HG03095 (cell line): Measurements from ENCODE around the gene HEXB.
"Not testable (repeated sequence)": the region's sequence is repeated elsewhere in the genome, so short reads cannot be mapped to it uniquely, and the experiment has no call there.

Source experiments
- ATAC-seq: cut with Tn5 transposase; IDR thresholded peaks from one replicate; pipeline ENCODE4 v1.9.1; 2021; ENCODE audit warnings: moderate library complexity; ENCODE audit not compliant: unreplicated experiment

HEXB gene

DNA sequence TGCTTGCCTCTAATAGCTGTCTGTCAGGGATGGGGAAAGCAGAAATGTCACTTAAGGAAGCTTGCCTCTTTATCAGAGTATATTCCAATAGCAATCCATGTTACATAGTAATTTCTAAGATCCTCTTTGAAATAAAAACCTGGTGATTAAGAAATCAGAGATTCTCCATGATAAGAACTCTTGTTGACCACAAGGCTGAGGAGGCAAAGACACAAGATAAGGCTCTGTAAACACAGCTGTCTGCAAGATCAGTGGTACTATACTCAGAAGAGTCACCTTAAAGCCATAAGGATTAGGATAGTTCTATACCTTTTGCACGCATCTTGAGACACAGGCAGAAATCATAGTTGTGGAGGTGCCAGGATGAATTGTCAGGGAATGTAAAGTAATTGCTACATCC, 40.3 kb downstream of the HEXB start:
- no peak for ATAC-seq

- no peak for ATAC-seq
Observed at GRCh38 chr5:74736759-74737158, 51.7 kb downstream of the HEXB start.

- ATAC-seq, result no peak
Observed at GRCh38 chr5:74738406-74738805, 53.4 kb downstream of the HEXB start.

GRCh38 chr5:74748742-74749141, 63.7 kb downstream of the HEXB start:
- not testable (repeated sequence) for ATAC-seq

DNA sequence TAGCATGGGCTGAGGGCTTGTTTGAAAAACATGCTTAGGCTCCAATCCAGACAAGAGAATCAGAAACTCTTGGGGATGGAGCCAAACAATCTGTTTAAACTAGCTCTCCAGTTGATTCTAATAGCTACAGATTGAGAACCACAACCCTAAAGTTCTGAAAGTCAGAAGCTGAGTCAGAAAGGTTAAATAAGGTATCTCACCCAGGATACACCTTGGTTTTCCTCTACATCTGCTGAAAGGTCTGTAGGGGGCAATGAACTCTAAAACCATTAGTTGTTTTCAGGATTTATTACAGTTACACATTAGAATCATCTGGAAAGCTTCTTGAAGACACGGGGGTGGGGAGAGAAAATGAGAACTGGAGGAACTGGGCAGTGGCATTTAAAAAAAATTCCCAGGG, 76.2 kb downstream of the HEXB start:
- ATAC-seq, result no peak

DNA sequence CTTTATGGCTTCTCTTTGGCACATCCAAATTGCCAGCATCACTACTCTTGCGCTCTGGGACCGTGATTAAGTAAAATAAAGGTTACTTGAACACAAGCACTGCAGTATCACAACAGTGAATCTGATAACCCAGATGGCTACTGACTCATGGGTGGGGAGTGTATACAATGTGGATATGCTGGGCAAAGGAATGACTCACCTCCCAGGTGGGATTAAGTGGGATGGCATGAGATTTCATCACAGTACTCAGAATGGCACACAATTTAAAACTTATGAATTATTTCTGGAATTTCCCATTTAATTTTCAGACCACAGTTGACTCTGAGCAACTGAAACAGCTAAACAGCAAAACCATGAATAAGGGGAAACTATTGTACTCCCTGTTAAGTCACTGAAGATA, 77.6 kb downstream of the HEXB start:
- ATAC-seq, result no peak

DNA sequence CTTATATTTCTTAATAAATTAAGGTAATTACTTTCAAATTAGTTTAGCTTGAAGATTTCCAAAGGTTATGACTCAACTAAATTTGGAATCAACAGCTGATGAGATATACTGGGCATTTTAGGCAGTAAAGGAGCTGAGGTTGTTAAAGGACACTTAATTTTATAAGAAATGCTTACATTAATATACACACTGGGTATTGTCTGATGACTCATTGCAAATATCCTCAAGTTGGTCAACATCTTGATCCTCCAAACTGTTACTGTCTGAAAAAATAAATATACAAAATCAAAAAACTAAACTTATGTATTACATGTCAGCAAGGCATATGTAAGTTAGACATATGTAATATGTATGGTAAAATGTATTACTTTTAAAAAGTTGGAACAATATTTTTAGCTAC, 78.5 kb downstream of the HEXB start:
- no peak for ATAC-seq

GRCh38 chr5:74765201-74765600, 80.2 kb downstream of the HEXB start:
- no peak for ATAC-seq

DNA sequence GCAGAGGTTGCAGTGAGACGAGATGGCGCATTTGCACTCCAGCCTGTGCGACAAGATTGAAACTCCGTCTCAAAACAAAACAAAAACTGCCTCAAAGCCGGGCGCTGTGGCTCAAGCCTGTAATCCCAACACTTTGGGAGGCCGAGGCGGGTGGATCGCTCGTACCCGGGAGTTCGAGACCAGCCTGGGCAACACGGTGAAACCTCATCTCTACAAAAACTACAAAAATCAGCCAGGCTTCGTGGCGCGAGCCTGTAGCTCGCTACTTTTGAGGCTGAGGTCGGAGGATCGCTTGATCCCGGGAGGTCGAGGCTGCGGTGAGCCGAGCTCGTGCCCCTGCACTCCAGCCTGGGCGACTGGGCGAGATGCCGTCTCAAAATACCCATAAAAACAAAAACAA, 80.9 kb downstream of the HEXB start:
- ATAC-seq, result no peak

DNA sequence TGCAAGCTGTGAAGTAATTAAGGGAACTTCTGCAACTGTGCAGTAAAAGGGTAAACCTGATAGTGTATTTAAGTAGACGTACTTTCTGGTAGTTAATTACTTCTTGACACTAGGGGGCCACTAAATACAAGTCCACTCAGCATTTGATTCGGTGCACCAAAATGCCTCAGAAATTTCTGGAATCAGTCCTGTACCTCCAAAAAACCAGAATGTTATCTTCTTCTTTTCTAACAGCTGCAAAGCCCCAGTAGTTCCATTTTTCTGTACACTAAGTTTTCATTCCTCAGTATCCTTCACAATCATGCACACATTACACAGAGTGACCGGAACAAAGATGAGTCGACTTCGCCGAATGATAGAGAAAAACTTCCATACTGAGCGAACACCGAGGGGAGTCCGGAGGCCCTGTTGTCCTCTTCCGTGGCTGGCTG, 81.4 kb downstream of the HEXB start:
- peak; percentile 28 for ATAC-seq

GRCh38 chr5:74766849-74767578, 82.0 kb downstream of the HEXB start, which contains the start of the genes GFM2 and NSA2:
TSS of gene GFM2 (minus strand) at chr5:74767117. CDS start at chr5:74763742, 3,375 bp downstream.
TSS of gene NSA2 (plus strand) at chr5:74767249. CDS start at chr5:74767361, 112 bp downstream.
- ATAC-seq, result peak; percentile 89

- peak; percentile 17 for ATAC-seq
Observed at GRCh38 chr5:74767579-74767913, 82.5 kb downstream of the HEXB start.
